ENCODE results near the gene TXNDC5.

Gene TXNDC5

GRCh38 chr6:7920425-7920824 lies 9.8 kb upstream of the TXNDC5 start:
- Histone ChIP-seq H3K4me3 (no peak overlapping the region), H3K27ac (no peak overlapping the region), H3K9me3 (ENCODE audit: low read depth, low read length) (no peaks in the 10 kb centered on the region), H3K9ac (ENCODE audit: insufficient read length) (no peak overlapping the region), H3K36me3 (ENCODE audit: insufficient read depth, low read length) (no peaks in the 10 kb centered on the region)
- no peak for TF ChIP-seq FOXP2 (optimal IDR thresholded peaks at IDR 0.05; ENCODE audit: control extremely low read depth, extremely low read length, insufficient read depth)
- no peak for TF ChIP-seq EZH2 (IDR thresholded peaks at IDR 0.05)
- TF ChIP-seq POLR2AphosphoS5 (IDR thresholded peaks at IDR 0.05; ENCODE audit: borderline replicate concordance, low read depth, low read length): no peak
- DNase-seq (ENCODE audit: low read depth, low spot score): no peak

GRCh38 chr6:7919871-7920270 lies 9.3 kb upstream of the TXNDC5 start:
- Histone ChIP-seq H3K36me3 (ENCODE audit: insufficient read depth, low read length) (no peaks in the 10 kb centered on the region), H3K27ac (no peak overlapping the region), H3K4me3 (no peak overlapping the region), H3K9me3 (ENCODE audit: low read depth, low read length) (no peaks in the 10 kb centered on the region), H3K9ac (ENCODE audit: insufficient read length) (no peak overlapping the region)
- DNase-seq (ENCODE audit: low read depth, low spot score): no peak
- TF ChIP-seq EZH2 (IDR thresholded peaks at IDR 0.05) (no peak), POLR2AphosphoS5 (IDR thresholded peaks at IDR 0.05; ENCODE audit: borderline replicate concordance, low read depth, low read length) (no peak), FOXP2 (optimal IDR thresholded peaks at IDR 0.05; ENCODE audit: control extremely low read depth, extremely low read length, insufficient read depth) (no peak)

- no peak overlapping the region for H3K27ac ChIP-seq
- no peak overlapping the region for H3K4me3 ChIP-seq
- H3K36me3 ChIP-seq (ENCODE audit: insufficient read depth, low read length): no peaks in the 10 kb centered on the region
- H3K9ac ChIP-seq (ENCODE audit: insufficient read length): no peak overlapping the region
- no peaks in the 10 kb centered on the region for H3K9me3 ChIP-seq (ENCODE audit: low read depth, low read length)
- DNase-seq (ENCODE audit: low read depth, low spot score): no peak
- no peak for TF ChIP-seq POLR2AphosphoS5 (IDR thresholded peaks at IDR 0.05; ENCODE audit: borderline replicate concordance, low read depth, low read length)
- TF ChIP-seq EZH2 (IDR thresholded peaks at IDR 0.05): no peak
- TF ChIP-seq FOXP2 (optimal IDR thresholded peaks at IDR 0.05; ENCODE audit: control extremely low read depth, extremely low read length, insufficient read depth): no peak
Observed at GRCh38 chr6:7918403-7918802, 7.8 kb upstream of the TXNDC5 start.

GRCh38 chr6:7917729-7918128 lies 7.1 kb upstream of the TXNDC5 start:
- Histone ChIP-seq H3K27ac (no peak overlapping the region), H3K9ac (ENCODE audit: insufficient read length) (no peak overlapping the region), H3K4me3 (no peak overlapping the region), H3K9me3 (ENCODE audit: low read depth, low read length) (no peaks in the 10 kb centered on the region), H3K36me3 (ENCODE audit: insufficient read depth, low read length) (no peaks in the 10 kb centered on the region)
- no peak for TF ChIP-seq FOXP2 (optimal IDR thresholded peaks at IDR 0.05; ENCODE audit: control extremely low read depth, extremely low read length, insufficient read depth)
- TF ChIP-seq EZH2 (IDR thresholded peaks at IDR 0.05): no peak
- no peak for TF ChIP-seq POLR2AphosphoS5 (IDR thresholded peaks at IDR 0.05; ENCODE audit: borderline replicate concordance, low read depth, low read length)
- DNase-seq (ENCODE audit: low read depth, low spot score): no peak

GRCh38 chr6:7916959-7917358 lies 6.4 kb upstream of the TXNDC5 start:
- no peak overlapping the region for H3K4me3 ChIP-seq
- no peaks in the 10 kb centered on the region for H3K36me3 ChIP-seq (ENCODE audit: insufficient read depth, low read length)
- DNase-seq (ENCODE audit: low read depth, low spot score): no peak
- no peaks in the 10 kb centered on the region for H3K9me3 ChIP-seq (ENCODE audit: low read depth, low read length)
- no peak overlapping the region for H3K9ac ChIP-seq (ENCODE audit: insufficient read length)
- TF ChIP-seq FOXP2 (optimal IDR thresholded peaks at IDR 0.05; ENCODE audit: control extremely low read depth, extremely low read length, insufficient read depth) (no peak), POLR2AphosphoS5 (IDR thresholded peaks at IDR 0.05; ENCODE audit: borderline replicate concordance, low read depth, low read length) (no peak), EZH2 (IDR thresholded peaks at IDR 0.05) (no peak)
- no peak overlapping the region for H3K27ac ChIP-seq

GRCh38 chr6:7914991-7915789 lies 4.6 kb upstream of the TXNDC5 start:
- H3K4me3 ChIP-seq: no peak overlapping the region
- TF ChIP-seq FOXP2 (optimal IDR thresholded peaks at IDR 0.05; ENCODE audit: control extremely low read depth, extremely low read length, insufficient read depth) (no peak), EZH2 (IDR thresholded peaks at IDR 0.05) (no peak), POLR2AphosphoS5 (IDR thresholded peaks at IDR 0.05; ENCODE audit: borderline replicate concordance, low read depth, low read length) (no peak)
- no peak for DNase-seq (ENCODE audit: low read depth, low spot score)
- H3K9me3 ChIP-seq (ENCODE audit: low read depth, low read length): no peaks in the 10 kb centered on the region
- H3K36me3 ChIP-seq (ENCODE audit: insufficient read depth, low read length): no peaks in the 10 kb centered on the region
- no peak overlapping the region for H3K27ac ChIP-seq
- no peak overlapping the region for H3K9ac ChIP-seq (ENCODE audit: insufficient read length)

- no peaks in the 10 kb centered on the region for H3K9me3 ChIP-seq (ENCODE audit: low read depth, low read length)
- H3K4me3 ChIP-seq: no peak overlapping the region
- no peak for TF ChIP-seq EZH2 (IDR thresholded peaks at IDR 0.05)
- no peak for TF ChIP-seq FOXP2 (optimal IDR thresholded peaks at IDR 0.05; ENCODE audit: control extremely low read depth, extremely low read length, insufficient read depth)
Observed at GRCh38 chr6:7914311-7914710, 3.7 kb upstream of the TXNDC5 start.

GRCh38 chr6:7912736-7913517 lies 2.3 kb upstream of the TXNDC5 start:
- TF ChIP-seq FOXP2 (optimal IDR thresholded peaks at IDR 0.05; ENCODE audit: control extremely low read depth, extremely low read length, insufficient read depth) (no peak), POLR2AphosphoS5 (IDR thresholded peaks at IDR 0.05; ENCODE audit: borderline replicate concordance, low read depth, low read length) (no peak), EZH2 (IDR thresholded peaks at IDR 0.05) (no peak)
- Histone ChIP-seq H3K27ac (no peak overlapping the region), H3K9ac (ENCODE audit: insufficient read length) (no peak overlapping the region), H3K9me3 (ENCODE audit: low read depth, low read length) (no peaks in the 10 kb centered on the region), H3K4me3 (no peak overlapping the region), H3K36me3 (ENCODE audit: insufficient read depth, low read length) (no peaks in the 10 kb centered on the region)
- no peak for DNase-seq (ENCODE audit: low read depth, low spot score)

More at GRCh38 chr6:7914311-7914710, 3.7 kb upstream of the TXNDC5 start:
- no peak overlapping the region for H3K9ac ChIP-seq (ENCODE audit: insufficient read length)
- H3K27ac ChIP-seq: no peak overlapping the region
- no peaks in the 10 kb centered on the region for H3K36me3 ChIP-seq (ENCODE audit: insufficient read depth, low read length)
- no peak for DNase-seq (ENCODE audit: low read depth, low spot score)

All from SK-N-MC (cell line).